Right hindlimb (tissue), 1 donor: Measurements from ENCODE around the gene PTMS.
A peak's percentile ranks its signal among the peaks of the same experiment; 100 is the strongest.

ENCODE experiments used
- DNase-seq: peaks from one replicate; pipeline ENCODE4 v3.0.0-alpha.2; 2018

The PTMS gene

GRCh38 chr12:6772726-6773589 is 6.8 kb downstream of the PTMS start:
- no peak for DNase-seq

- DNase-seq = no peak
These were observed 7.6 kb downstream of the PTMS start for GRCh38 chr12:6773590-6774351.

GRCh38 chr12:6774499-6775062 is 8.4 kb downstream of the PTMS start:
- no peak for DNase-seq

GRCh38 chr12:6775185-6776174 is 9.3 kb downstream of the PTMS start:
- DNase-seq = no peak

- DNase-seq = no peak
These were observed 11.2 kb downstream of the PTMS start for GRCh38 chr12:6777386-6777785.

GRCh38 chr12:6778217-6778573 is 12.0 kb downstream of the PTMS start:
- DNase-seq = no peak

- DNase-seq = peak; percentile 97
These were observed 12.7 kb downstream of the PTMS start for GRCh38 chr12:6778574-6779550.

GRCh38 chr12:6779708-6780432 is 13.7 kb downstream of the PTMS start:
- no peak for DNase-seq

GRCh38 chr12:6780573-6780972 is 14.4 kb downstream of the PTMS start:
- DNase-seq = no peak

GRCh38 chr12:6782119-6782518 is 16.0 kb downstream of the PTMS start:
- no peak for DNase-seq

GRCh38 chr12:6782850-6783566 is 16.8 kb downstream of the PTMS start:
- no peak for DNase-seq

GRCh38 chr12:6783828-6784227 is 17.7 kb downstream of the PTMS start:
- DNase-seq = no peak

- DNase-seq = no peak
These were observed 18.1 kb downstream of the PTMS start for GRCh38 chr12:6784296-6784695.

GRCh38 chr12:6784761-6785160 is 18.6 kb downstream of the PTMS start:
- DNase-seq = no peak

GRCh38 chr12:6786416-6787094 is 20.4 kb downstream of the PTMS start:
- DNase-seq = no peak

GRCh38 chr12:6787309-6787708 is 21.1 kb downstream of the PTMS start:
- DNase-seq = no peak

GRCh38 chr12:6788972-6789924 is 23.1 kb downstream of the PTMS start, which contains the start of gene CD4:
CD4 (plus strand) TSS chr12:6789528; CDS start chr12:6800139, 10,611 bp downstream.
- no peak for DNase-seq
